K562 (cell line): Measurements from ENCODE around the gene HECA. TPM values are rescaled to one million over a fixed set of nuclear protein-coding genes. Genes with fewer than 3 reads are reported as not detected.

Source experiments
- ATAC-seq: fragments of 200-7000 bp; cut with Tn5 transposase; 3 replicates; pipeline ENCODE4 v1.9.1; 2020; ENCODE audit warnings: moderate library complexity
- BruUV-seq: library from RNA; stranded (reverse); fragments of 400-500 nt; replicated peaks from 2 replicates; lab custom pipeline; 2021; lab: Mats Ljungman, UMichigan
- CTCF ChIA-PET: fragments of 300-600 bp; formaldehyde crosslinking; extraction: SDS; loops from one replicate; lab custom pipeline; 2021; ENCODE audit warnings: low intra/inter-chr PET ratio; lab: Yijun Ruan, JAX
- POLR2A ChIA-PET: fragments of 300-600, 350-650 bp; sonication (Branson Sonifier 250); formaldehyde crosslinking; extraction: SDS; loops from one replicate; lab custom pipeline; 2021; ENCODE audit warnings: antibody characterized with exemption, inconsistent platforms; lab: Yijun Ruan, JAX
- DNase-seq, 4 experiments: peaks; one replicate each; pipeline versions ENCODE4 v3.0.0 to v3.0.0-alpha.2; 2011 to 2018; ENCODE audit warnings: low spot score in 3 of 4, mixed read lengths in 3 of 4; ENCODE audit errors: extremely low read depth in 1 of 4
- FAIRE-seq: peaks from 2 replicates; lab custom pipeline; 2011; peaks lifted over from hg19 to GRCh38; lab: Jason Lieb, UNC
- H2AFZ ChIP-seq: 2 replicates; pipeline ENCODE4 v1.6.0; 2011; ENCODE audit warnings: low read depth, low read length, control low read depth, inconsistent platforms
- H3K27ac ChIP-seq: fragments of 200-600 bp; 3 replicates; pipeline ENCODE4 v1.8.0; 2011; ENCODE audit warnings: low read depth, mild to moderate bottlenecking, control low read depth, inconsistent platforms, low read length, moderate library complexity, mixed read lengths; ENCODE audit errors: extremely low read depth
- H3K27me3 ChIP-seq, 2 experiments: fragments of 300-600 bp in 1 of 2; 2 replicates in 1 of 2; 3 replicates in 1 of 2; pipeline versions ENCODE4 v1.6.0 to v1.8.0; 2011; ENCODE audit warnings: inconsistent platforms in 2 of 2, low read length in 2 of 2, mild to moderate bottlenecking in 1 of 2, mixed read lengths in 1 of 2, moderate library complexity in 1 of 2; ENCODE audit not compliant: control insufficient read depth in 2 of 2, insufficient read depth in 2 of 2
- H3K36me3 ChIP-seq: fragments of 300-600 bp; 3 replicates; pipeline ENCODE4 v1.8.0; 2011; ENCODE audit warnings: mild to moderate bottlenecking, low read length, inconsistent platforms; ENCODE audit not compliant: control insufficient read depth, insufficient read depth
- H3K4me1 ChIP-seq, 2 experiments: fragments of 200-600 bp in 1 of 2; replicated peaks in 1 of 2; 2 replicates in 1 of 2; 3 replicates in 1 of 2; pipeline versions ENCODE4 v1.5.1 to v1.8.0; 2011; ENCODE audit warnings: inconsistent platforms in 2 of 2, low read length in 2 of 2, mild to moderate bottlenecking in 1 of 2, mixed read lengths in 1 of 2, moderate library complexity in 1 of 2; ENCODE audit not compliant: control insufficient read depth in 2 of 2, insufficient read depth in 2 of 2
- H3K4me2 ChIP-seq: 2 replicates; pipeline ENCODE4 v1.6.1; 2011; ENCODE audit warnings: low read length, control low read depth, inconsistent platforms, mixed read lengths; ENCODE audit not compliant: insufficient read depth
- H3K4me3 ChIP-seq: fragments of 200-600 bp; sonication (generic), shearing (Covaris generic); 2 replicates; pipeline ENCODE4 v1.5.1; 2016; ENCODE audit warnings: control low read depth, inconsistent platforms
- H3K79me2 ChIP-seq: fragments of 200-600 bp; 3 replicates; pipeline ENCODE4 v1.8.0; 2011; ENCODE audit warnings: low read length, inconsistent platforms; ENCODE audit not compliant: control insufficient read depth, insufficient read depth
- H3K9ac ChIP-seq, 2 experiments: 2 replicates each; pipeline versions ENCODE4 v1.6.0 to v1.6.1; 2011; ENCODE audit warnings: low read depth in 2 of 2, low read length in 2 of 2, control low read depth in 1 of 2, inconsistent platforms in 1 of 2, mild to moderate bottlenecking in 1 of 2, mixed read lengths in 1 of 2; ENCODE audit not compliant: insufficient read depth in 1 of 2
- H3K9me1 ChIP-seq: one replicate; pipeline ENCODE4 v1.6.0; 2011; ENCODE audit warnings: inconsistent platforms, mild to moderate bottlenecking, low read length, moderate library complexity; ENCODE audit not compliant: control insufficient read depth, insufficient read depth
- H3K9me3 ChIP-seq: replicated peaks from 2 replicates; pipeline ENCODE4 v1.5.1; 2011; ENCODE audit warnings: low read depth, low read length, inconsistent platforms; ENCODE audit not compliant: control insufficient read depth, insufficient read depth
- H4K20me1 ChIP-seq: replicated peaks from 2 replicates; pipeline ENCODE4 v1.6.1; 2011; ENCODE audit warnings: low read length, inconsistent platforms, mixed read lengths; ENCODE audit not compliant: control insufficient read depth, insufficient read depth
- BRD4 ChIP-seq: fragments of 200-600 bp; sonication (generic); IDR thresholded peaks from 2 replicates; pipeline ENCODE4 v1.6.1; 2017; ENCODE audit warnings: inconsistent platforms
- ESRRB ChIP-seq: fragments of 250-450 bp; sonication (Bioruptor Pico); IDR thresholded peaks from 2 replicates; pipeline ENCODE4 v1.5.0; 2020; ENCODE audit warnings: mild to moderate bottlenecking, moderate library complexity, borderline replicate concordance
- EWSR1 ChIP-seq: fragments of 450-650 bp; IDR thresholded peaks from 2 replicates; pipeline ENCODE4 v1.6.1; 2018; ENCODE audit warnings: borderline replicate concordance, mild to moderate bottlenecking, low read depth, moderate library complexity; ENCODE audit not compliant: partially characterized antibody
- PCBP2 ChIP-seq: fragments of 200-400 bp; formaldehyde crosslinking; IDR thresholded peaks from 2 replicates; pipeline ENCODE4 v1.6.1; 2018; ENCODE audit warnings: low read length, low read depth, mild to moderate bottlenecking, moderate library complexity; ENCODE audit not compliant: poor library complexity, severe bottlenecking
- SMAD4 ChIP-seq: fragments of 250-450 bp; sonication (Bioruptor Pico); conservative IDR thresholded peaks from 2 replicates; pipeline ENCODE4 v1.8.0; 2021; ENCODE audit warnings: inconsistent platforms, mild to moderate bottlenecking, moderate library complexity
- TARDBP ChIP-seq: fragments of 450-650 bp; IDR thresholded peaks from 2 replicates; pipeline ENCODE4 v1.6.1; 2016
- ZNF431 ChIP-seq: sonication (generic); formaldehyde crosslinking; IDR thresholded peaks from 2 replicates; pipeline ENCODE4 v1.8.0; 2022; ENCODE audit warnings: mild to moderate bottlenecking, missing genetic modification reagents
- ZNF586 ChIP-seq: fragments of 450-650 bp; formaldehyde crosslinking; conservative IDR thresholded peaks from 2 replicates; pipeline ENCODE4 v1.4.0; 2020; ENCODE audit warnings: mild to moderate bottlenecking, moderate library complexity
- in situ Hi-C: fragments of 300-500 bp; cut with MboI; formaldehyde crosslinking; loops from 4 replicates; pipeline ENCODE4 v1.15.0; 2018; ENCODE audit warnings: inconsistent platforms, mixed read lengths
- intact Hi-C: fragments of 100-400 bp; cut with micrococcal nuclease; formaldehyde crosslinking; loops from 2 replicates; pipeline ENCODE4 v1.14.2; 2022
- polyA plus RNA-seq, 8 experiments: library from polyadenylated mRNA; depleted of rRNA in 4 of 8; stranded (reverse) in 5 of 8; unstranded in 3 of 8; fragments of >200 nt; fragmentation: Nextera tagmentation in 2 of 8; fragmentation: Illumina TruSeq in 1 of 8; extraction: Ambion mirVana in 2 of 8; extraction: Trizol in 1 of 8; gene quantifications; 2 replicates each; pipeline versions ENCODE4 v1.2.1 to v1.2.3, GENCODE V29; 2011 to 2014; ENCODE audit warnings: inconsistent platforms in 1 of 8, missing spikeins in 1 of 8
- total RNA-seq, 7 experiments: library from RNA; depleted of rRNA in 6 of 7; stranded (reverse); fragments of >200 nt in 6 of 7; fragmentation: Illumina TruSeq in 2 of 7; extraction: Trizol in 2 of 7; gene quantifications; 2 replicates each; pipeline versions ENCODE4 v1.2.1 to v1.2.3, GENCODE V29; 2011 to 2021; ENCODE audit warnings: low replicate concordance in 1 of 7
- TF ChIP-seq, protein P1 (sequence below): fragments of 450-650 bp; IDR thresholded peaks from 2 replicates; pipeline ENCODE4 v1.6.1; 2016; ENCODE audit warnings: borderline replicate concordance
- TF ChIP-seq, protein P2 (sequence below): sonication (generic); formaldehyde crosslinking; IDR thresholded peaks from 2 replicates; pipeline ENCODE4 v1.8.1; 2023; ENCODE audit warnings: mild to moderate bottlenecking, missing genetic modification reagents, moderate library complexity

HECA gene
- total and polyA plus RNA-seq, 9 of the 15 experiments (the other 6 are each of a cell fraction or from before 2014, with no cell fraction given) = 0.31 to 2.3 (median 1.1) TPM

DNA sequence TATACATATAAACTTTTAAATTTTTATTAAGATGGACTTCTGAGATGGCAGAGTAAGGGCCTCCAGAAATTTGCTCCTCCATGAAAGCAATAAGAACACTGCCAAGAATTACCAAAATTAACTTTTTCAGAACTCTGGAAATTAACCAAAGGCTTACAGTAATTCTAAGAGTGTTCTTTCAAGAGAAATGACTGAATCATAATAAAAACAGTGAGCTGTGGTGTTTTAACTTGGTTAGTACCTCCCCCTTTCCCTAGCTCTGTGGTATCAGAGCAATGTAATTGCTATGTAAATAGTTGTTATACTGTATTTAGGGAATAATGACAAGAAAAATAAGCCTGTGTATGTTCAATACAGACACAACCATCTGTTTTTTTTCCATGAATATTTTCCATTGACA, 19.0 kb downstream of the HECA start:
- Histone ChIP-seq H3K36me3 (no peaks in the 10 kb centered on the region), H4K20me1 (peaks cover 5% of the 10 kb centered on the region; the same call in 1 of the 2 replicates), H3K4me2 (no peak overlapping the region), H3K9me1 (no peaks in the 10 kb centered on the region), H3K27ac (no peak overlapping the region), H3K9me3 (no peaks in the 10 kb centered on the region), H3K4me3 (no peak overlapping the region), H3K27me3 (peaks cover 8 to 10% of the 10 kb centered on the region in 2 experiments; a peak in 4 of 5 replicates), H3K9ac (no peak overlapping the region), H3K4me1 (no peaks in the 10 kb centered on the region), H2AFZ (no peak overlapping the region), H3K79me2 (no peaks in the 10 kb centered on the region)
- intact Hi-C loops (no loop called here), in situ Hi-C loops (no loop called here)
- no TSS peak for BruUV-seq
- ATAC-seq (no peak), FAIRE-seq (no peak), DNase-seq (no peak)
- ChIA-PET POLR2A (no interaction called here), CTCF (no interaction called here)
- no peak for TF ChIP-seq ZNF431 (CRISPR knock-in tag)
- TF ChIP-seq ESRRB (CRISPR knock-in tag) = no peak
- TF ChIP-seq PCBP2 = no peak
- no peak for TF ChIP-seq BRD4
- no peak for TF ChIP-seq SMAD4 (CRISPR knock-in tag)
- TF ChIP-seq TARDBP = no peak
- TF ChIP-seq, protein P1, sequence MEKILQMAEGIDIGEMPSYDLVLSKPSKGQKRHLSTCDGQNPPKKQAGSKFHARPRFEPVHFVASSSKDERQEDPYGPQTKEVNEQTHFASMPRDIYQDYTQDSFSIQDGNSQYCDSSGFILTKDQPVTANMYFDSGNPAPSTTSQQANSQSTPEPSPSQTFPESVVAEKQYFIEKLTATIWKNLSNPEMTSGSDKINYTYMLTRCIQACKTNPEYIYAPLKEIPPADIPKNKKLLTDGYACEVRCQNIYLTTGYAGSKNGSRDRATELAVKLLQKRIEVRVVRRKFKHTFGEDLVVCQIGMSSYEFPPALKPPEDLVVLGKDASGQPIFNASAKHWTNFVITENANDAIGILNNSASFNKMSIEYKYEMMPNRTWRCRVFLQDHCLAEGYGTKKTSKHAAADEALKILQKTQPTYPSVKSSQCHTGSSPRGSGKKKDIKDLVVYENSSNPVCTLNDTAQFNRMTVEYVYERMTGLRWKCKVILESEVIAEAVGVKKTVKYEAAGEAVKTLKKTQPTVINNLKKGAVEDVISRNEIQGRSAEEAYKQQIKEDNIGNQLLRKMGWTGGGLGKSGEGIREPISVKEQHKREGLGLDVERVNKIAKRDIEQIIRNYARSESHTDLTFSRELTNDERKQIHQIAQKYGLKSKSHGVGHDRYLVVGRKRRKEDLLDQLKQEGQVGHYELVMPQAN = no peak
- TF ChIP-seq ZNF586 (CRISPR knock-in tag) = no peak
- no peak for TF ChIP-seq EWSR1
- TF ChIP-seq, protein P2, sequence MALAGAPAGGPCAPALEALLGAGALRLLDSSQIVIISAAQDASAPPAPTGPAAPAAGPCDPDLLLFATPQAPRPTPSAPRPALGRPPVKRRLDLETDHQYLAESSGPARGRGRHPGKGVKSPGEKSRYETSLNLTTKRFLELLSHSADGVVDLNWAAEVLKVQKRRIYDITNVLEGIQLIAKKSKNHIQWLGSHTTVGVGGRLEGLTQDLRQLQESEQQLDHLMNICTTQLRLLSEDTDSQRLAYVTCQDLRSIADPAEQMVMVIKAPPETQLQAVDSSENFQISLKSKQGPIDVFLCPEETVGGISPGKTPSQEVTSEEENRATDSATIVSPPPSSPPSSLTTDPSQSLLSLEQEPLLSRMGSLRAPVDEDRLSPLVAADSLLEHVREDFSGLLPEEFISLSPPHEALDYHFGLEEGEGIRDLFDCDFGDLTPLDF (CRISPR knock-in tag) = no peak
